Endothelial cell of umbilical vein (primary cell): ENCODE measurements around the gene CNTNAP2.

Experiments
- CTCF ChIP-seq, 2 donors: IDR thresholded peaks; 1 replicate in 1 of 2; 2 replicates in 1 of 2; pipeline ENCODE4 v1.5.1; 2011; ENCODE audit warnings: low read length in 2 of 2, mild to moderate bottlenecking in 2 of 2, moderate library complexity in 2 of 2, control low read depth in 1 of 2, inconsistent platforms in 1 of 2, low read depth in 1 of 2; ENCODE audit not compliant: insufficient read depth in 1 of 2; ENCODE audit errors: extremely low read depth in 1 of 2
- EZH2 ChIP-seq: IDR thresholded peaks from 2 replicates; pipeline ENCODE4 v1.6.1; 2012; ENCODE audit warnings: borderline replicate concordance, low read depth, mild to moderate bottlenecking, moderate library complexity, low read length, inconsistent platforms; ENCODE audit not compliant: severe bottlenecking
- GATA2 ChIP-seq: IDR thresholded peaks from 2 replicates; pipeline ENCODE4 v1.7.0; 2011; ENCODE audit warnings: low read depth, mild to moderate bottlenecking, moderate library complexity, mixed read lengths, low read length; ENCODE audit not compliant: insufficient read length, insufficient read depth
- JUN ChIP-seq: IDR thresholded peaks from 2 replicates; pipeline ENCODE4 v1.6.1; 2011; ENCODE audit warnings: borderline replicate concordance, low read depth; ENCODE audit not compliant: insufficient read length, insufficient read depth
- MYC ChIP-seq: IDR thresholded peaks from one replicate; pipeline ENCODE4 v1.6.1; 2011; ENCODE audit warnings: mild to moderate bottlenecking, low read depth, low read length
- POLR2A ChIP-seq: IDR thresholded peaks from 2 replicates; pipeline ENCODE4 v1.6.1; 2012; ENCODE audit warnings: low read depth, mild to moderate bottlenecking, control low read depth, low read length
- POLR2AphosphoS5 ChIP-seq: IDR thresholded peaks from 2 replicates; pipeline ENCODE4 v1.6.1; 2012; ENCODE audit warnings: low read depth, mild to moderate bottlenecking, control low read depth, low read length, moderate library complexity; ENCODE audit not compliant: insufficient read depth
- TF ChIP-seq, protein P1 (sequence below): IDR thresholded peaks from 2 replicates; pipeline ENCODE4 v1.6.1; 2011; ENCODE audit not compliant: insufficient read depth, insufficient read length

- no peak for TF ChIP-seq CTCF (IDR thresholded peaks at IDR 0.05; ENCODE audit: extremely low read depth in 1 of 2, insufficient read depth in 1 of 2, low read depth in 1 of 2, low read length in 2 of 2)
- TF ChIP-seq EZH2, result no peak
- TF ChIP-seq JUN, result no peak
- TF ChIP-seq POLR2A, result no peak
- TF ChIP-seq GATA2, result no peak
- TF ChIP-seq, protein P1, sequence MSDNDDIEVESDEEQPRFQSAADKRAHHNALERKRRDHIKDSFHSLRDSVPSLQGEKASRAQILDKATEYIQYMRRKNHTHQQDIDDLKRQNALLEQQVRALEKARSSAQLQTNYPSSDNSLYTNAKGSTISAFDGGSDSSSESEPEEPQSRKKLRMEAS, result no peak
- no peak for TF ChIP-seq POLR2AphosphoS5
- TF ChIP-seq MYC, result no peak
Observed at GRCh38 chr7:148397056-148397455, 2280.5 kb downstream of the CNTNAP2 start.
